GM12878 (cell line): Measurements from ENCODE around the gene ZBED5. TPM values are rescaled to one million over a fixed set of nuclear protein-coding genes. Genes with fewer than 3 reads are reported as not detected.

Experiments
- ATAC-seq: fragments of 200-7000 bp; cut with Tn5 transposase; 3 replicates; pipeline ENCODE4 v1.9.1; 2020; ENCODE audit warnings: mild to moderate bottlenecking, moderate library complexity
- BruUV-seq: library from RNA; stranded (reverse); fragments of 400-500 nt; replicated peaks from 2 replicates; lab custom pipeline; 2021; lab: Mats Ljungman, UMichigan
- CTCF ChIA-PET: fragments of 300-600 bp; sonication (Branson Sonifier 250); formaldehyde crosslinking; extraction: SDS; loops from one replicate; lab custom pipeline; 2021; ENCODE audit warnings: inconsistent platforms; lab: Yijun Ruan, JAX
- POLR2A ChIA-PET: fragments of 350-600 bp; formaldehyde crosslinking; extraction: SDS; loops from one replicate; lab custom pipeline; 2021; ENCODE audit warnings: inconsistent platforms; lab: Charles Lee
- RAD21 ChIA-PET: fragments of 300-600 bp; sonication (Branson Sonifier 250); formaldehyde crosslinking; loops from one replicate; lab custom pipeline; 2023; ENCODE audit warnings: antibody characterized with exemption; ENCODE audit not compliant: unreplicated experiment; lab: Charles Lee
- SMC1A ChIA-PET: fragments of 300-600 bp; sonication (Branson Sonifier 250); formaldehyde crosslinking; loops from one replicate; lab custom pipeline; 2023; ENCODE audit not compliant: unreplicated experiment, uncharacterized antibody; lab: Charles Lee
- DNase-seq: peaks from one replicate; pipeline ENCODE4 v3.0.0-alpha.2; 2011; ENCODE audit warnings: low read depth, low spot score
- FAIRE-seq: peaks from 3 replicates; lab custom pipeline; 2011; peaks lifted over from hg19 to GRCh38; lab: Jason Lieb, UNC
- H2AFZ ChIP-seq: 2 replicates; pipeline ENCODE4 v1.6.0; 2011; ENCODE audit warnings: low read depth, low read length, control low read depth; ENCODE audit not compliant: control insufficient read depth
- H3K27ac ChIP-seq: 2 replicates; pipeline ENCODE4 v1.5.1; 2011; ENCODE audit warnings: control low read depth; ENCODE audit not compliant: control insufficient read depth, insufficient read depth
- H3K27me3 ChIP-seq, 2 experiments: replicated peaks in 1 of 2; 2 replicates each; pipeline versions ENCODE4 v1.6.0 to v1.6.1; 2011; ENCODE audit warnings: low read length in 1 of 2; ENCODE audit not compliant: control insufficient read depth in 2 of 2, insufficient read depth in 2 of 2
- H3K36me3 ChIP-seq, 2 experiments: 2 replicates each; pipeline ENCODE4 v1.5.1; 2011; ENCODE audit warnings: low read length in 1 of 2; ENCODE audit not compliant: control insufficient read depth in 2 of 2, insufficient read depth in 2 of 2
- H3K4me1 ChIP-seq: 2 replicates; pipeline ENCODE4 v1.6.1; 2011; ENCODE audit warnings: mild to moderate bottlenecking, low read length, moderate library complexity, mixed read lengths; ENCODE audit not compliant: control insufficient read depth, insufficient read depth
- H3K4me2 ChIP-seq: 2 replicates; pipeline ENCODE4 v1.6.0; 2011; ENCODE audit warnings: control low read depth; ENCODE audit not compliant: control insufficient read depth, insufficient read depth
- H3K4me3 ChIP-seq: fragments of 200-600 bp; sonication (generic); 2 replicates; pipeline ENCODE4 v1.5.1; 2016
- H3K79me2 ChIP-seq: 2 replicates; pipeline ENCODE4 v1.6.0; 2011; ENCODE audit warnings: low read length; ENCODE audit not compliant: control insufficient read depth, insufficient read depth
- H3K9ac ChIP-seq: 2 replicates; pipeline ENCODE4 v1.8.0; 2011; ENCODE audit warnings: low read length, control low read depth, mixed read lengths; ENCODE audit not compliant: control insufficient read depth, insufficient read depth
- H3K9me3 ChIP-seq: replicated peaks from 3 replicates; pipeline ENCODE4 v1.5.1; 2011; ENCODE audit warnings: mild to moderate bottlenecking, low read length; ENCODE audit not compliant: control insufficient read depth, insufficient read depth
- H4K20me1 ChIP-seq: 2 replicates; pipeline ENCODE4 v1.6.0; 2011; ENCODE audit not compliant: control insufficient read depth, insufficient read depth
- BRCA1 ChIP-seq: IDR thresholded peaks from 2 replicates; pipeline ENCODE4 v1.6.1; 2011; ENCODE audit warnings: low read depth, low read length, improper control_type of control experiment
- HDAC6 ChIP-seq: fragments of 200-600 bp; sonication (generic); IDR thresholded peaks from one replicate; pipeline ENCODE4 v1.8.0; 2017; ENCODE audit warnings: antibody characterized with exemption; ENCODE audit not compliant: unreplicated experiment
- IKZF1 ChIP-seq: fragments of 450-650 bp; conservative IDR thresholded peaks from 2 replicates; pipeline ENCODE4 v1.6.1; 2017; ENCODE audit warnings: antibody characterized with exemption, mild to moderate bottlenecking
- KDM1A ChIP-seq: fragments of 200-600 bp; sonication (generic); IDR thresholded peaks from 2 replicates; pipeline ENCODE4 v1.6.1; 2016; ENCODE audit warnings: borderline replicate concordance
- PRDM15 ChIP-seq: fragments of 450-650 bp; formaldehyde crosslinking; IDR thresholded peaks from 2 replicates; pipeline ENCODE4 v1.4.0; 2020; ENCODE audit warnings: mild to moderate bottlenecking, moderate library complexity
- RB1 ChIP-seq: fragments of 450-650 bp; formaldehyde crosslinking; IDR thresholded peaks from 2 replicates; pipeline ENCODE4 v1.6.1; 2017; ENCODE audit warnings: mild to moderate bottlenecking, borderline replicate concordance
- in situ Hi-C: fragments of 300-500 bp; cut with MboI; formaldehyde crosslinking; loops from 9 replicates; pipeline ENCODE4 v1.14.3; 2018; ENCODE audit warnings: mixed read lengths
- intact Hi-C: fragments of 100-400 bp; cut with micrococcal nuclease; formaldehyde crosslinking; loops from one replicate; pipeline ENCODE4 v1.14.2; 2022; ENCODE audit not compliant: unreplicated experiment
- polyA plus RNA-seq, 11 experiments: library from polyadenylated mRNA; depleted of rRNA in 4 of 11; unstranded in 6 of 11; stranded (reverse) in 5 of 11; fragments of >200 nt; fragmentation: Nextera tagmentation in 4 of 11; fragmentation: Illumina TruSeq in 1 of 11; extraction: Ambion mirVana in 4 of 11; extraction: Trizol in 1 of 11; gene quantifications; 1 replicate in 1 of 11; 2 replicates in 10 of 11; pipeline versions ENCODE4 v1.2.1 to v1.2.3, GENCODE V29; 2011 to 2016; ENCODE audit warnings: inconsistent platforms in 2 of 11, missing spikeins in 2 of 11, low read depth in 1 of 11
- total RNA-seq, 4 experiments: library from RNA; depleted of rRNA in 3 of 4; stranded (reverse); fragments of >200 nt in 3 of 4; fragmentation: Illumina TruSeq in 1 of 4; extraction: Trizol in 1 of 4; gene quantifications; 2 replicates each; pipeline versions ENCODE4 v1.2.1 to v1.2.3, GENCODE V29; 2013 to 2021
- TF ChIP-seq, protein P1 (sequence below): IDR thresholded peaks from 2 replicates; pipeline ENCODE4 v1.6.1; 2012; ENCODE audit warnings: low read depth, low read length, improper control_type of control experiment

The ZBED5 gene
- total and polyA plus RNA-seq, 10 of the 15 experiments (the other 5 are each of a cell fraction or from before 2014, with no cell fraction given), result 27.3 to 86.8 (median 37.6) TPM

- ChIA-PET SMC1A (interaction anchor here (0.5 kb wide), 1 partner anchor 1106 kb away, joined by 3 read pairs; no protein-coding TSS in a partner anchor), RAD21 (no interaction called here), POLR2A (interaction anchor here (1.6 kb wide), 1 partner anchor 85 kb away, joined by 5 read pairs; the partner anchor contains the start of gene EIF4G2), CTCF (interaction anchor here (0.8 to 1.3 kb wide), 3 partner anchors 15 to 137 kb away, joined by 3 to 4 read pairs (median 4); no protein-coding TSS in a partner anchor)
- H3K4me1 ChIP-seq, result no peaks in the 10 kb centered on the region
- FAIRE-seq, result no peak
- no peaks in the 10 kb centered on the region for H3K9me3 ChIP-seq
- no peak overlapping the region for H3K4me3 ChIP-seq
- H3K36me3 ChIP-seq, result no peaks in the 10 kb centered on the region
- no peak overlapping the region for H2AFZ ChIP-seq
- H3K9ac ChIP-seq, result no peak overlapping the region
- TF ChIP-seq PRDM15 (CRISPR knock-in tag), result no peak
- TF ChIP-seq IKZF1, result no peak
- TF ChIP-seq BRCA1, result no peak
- no peak for TF ChIP-seq HDAC6
- no peak for TF ChIP-seq RB1
- TF ChIP-seq, protein P1, sequence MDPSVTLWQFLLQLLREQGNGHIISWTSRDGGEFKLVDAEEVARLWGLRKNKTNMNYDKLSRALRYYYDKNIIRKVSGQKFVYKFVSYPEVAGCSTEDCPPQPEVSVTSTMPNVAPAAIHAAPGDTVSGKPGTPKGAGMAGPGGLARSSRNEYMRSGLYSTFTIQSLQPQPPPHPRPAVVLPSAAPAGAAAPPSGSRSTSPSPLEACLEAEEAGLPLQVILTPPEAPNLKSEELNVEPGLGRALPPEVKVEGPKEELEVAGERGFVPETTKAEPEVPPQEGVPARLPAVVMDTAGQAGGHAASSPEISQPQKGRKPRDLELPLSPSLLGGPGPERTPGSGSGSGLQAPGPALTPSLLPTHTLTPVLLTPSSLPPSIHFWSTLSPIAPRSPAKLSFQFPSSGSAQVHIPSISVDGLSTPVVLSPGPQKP, result no peak
- TF ChIP-seq KDM1A, result no peak
- H3K79me2 ChIP-seq, result no peaks in the 10 kb centered on the region
- no peaks in the 10 kb centered on the region for H4K20me1 ChIP-seq
- DNase-seq, result no peak
- H3K27ac ChIP-seq, result no peak overlapping the region
- H3K27me3 ChIP-seq, result no peaks in the 10 kb centered on the region
- ATAC-seq, result no peak
- no TSS peak for BruUV-seq
- H3K4me2 ChIP-seq, result no peak overlapping the region
- in situ Hi-C loops (no loop called here), intact Hi-C loops (no loop called here)
These were observed 35.9 kb upstream of the ZBED5 start for GRCh38 chr11:10893714-10894151.
